Amygdala (tissue), 56 donors: Measurements from ENCODE around the gene SLTM.
"Not testable (repeated sequence)": the region's sequence is repeated elsewhere in the genome, so short reads cannot be mapped to it uniquely, and the experiment has no call there.

Experiments
- DNase-seq, 56 donors: peaks; one replicate each; lab custom pipeline; 2025; lab: John Stamatoyannopoulos, UW

The SLTM gene

DNA sequence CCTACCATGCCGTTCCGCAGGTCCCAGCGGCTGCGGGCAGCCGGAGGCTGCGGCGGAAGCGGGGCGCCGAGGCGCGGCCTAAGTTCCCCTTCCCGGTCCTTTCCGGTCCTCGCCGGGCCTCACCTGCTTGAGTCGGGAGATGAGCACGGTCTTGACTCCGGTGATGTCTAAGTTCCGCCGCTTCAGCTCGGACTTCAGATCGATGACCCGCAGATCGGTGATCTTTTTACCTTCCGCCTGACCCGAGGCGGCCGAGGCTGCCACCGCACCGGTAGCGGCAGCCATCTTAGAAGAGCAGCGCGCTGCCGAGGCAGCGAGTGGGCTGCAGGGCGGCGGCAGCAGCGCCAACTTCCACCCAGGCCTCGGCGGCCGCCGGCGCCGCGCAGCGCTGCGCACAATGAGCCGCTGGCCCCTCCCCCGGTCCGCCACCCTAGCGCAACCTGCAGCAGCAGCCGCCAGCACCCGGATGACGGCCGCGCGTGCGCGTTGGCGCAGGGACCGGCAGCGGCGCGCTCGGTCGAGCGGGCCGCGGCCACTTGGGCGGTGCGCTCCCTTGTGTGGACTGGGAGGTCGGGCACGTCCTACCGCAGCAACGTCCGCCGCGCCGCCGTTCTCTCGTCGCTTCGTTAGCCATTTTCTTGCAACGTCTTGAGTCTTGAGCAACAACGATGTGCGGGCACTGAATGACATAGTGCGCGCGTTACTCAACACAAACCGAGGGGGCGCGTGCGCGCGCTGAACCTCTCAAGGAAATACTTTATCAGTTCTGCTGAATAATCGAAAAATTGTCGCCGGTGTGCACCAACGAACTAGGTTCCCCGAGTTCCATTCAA, at the start of gene SLTM:
SLTM (minus strand) TSS at position 399 of the 833 bp plus-strand sequence; CDS start at position 285, 114 bp downstream.
- DNase-seq, result peak; percentile 49 to 94 (median 85)

DNA sequence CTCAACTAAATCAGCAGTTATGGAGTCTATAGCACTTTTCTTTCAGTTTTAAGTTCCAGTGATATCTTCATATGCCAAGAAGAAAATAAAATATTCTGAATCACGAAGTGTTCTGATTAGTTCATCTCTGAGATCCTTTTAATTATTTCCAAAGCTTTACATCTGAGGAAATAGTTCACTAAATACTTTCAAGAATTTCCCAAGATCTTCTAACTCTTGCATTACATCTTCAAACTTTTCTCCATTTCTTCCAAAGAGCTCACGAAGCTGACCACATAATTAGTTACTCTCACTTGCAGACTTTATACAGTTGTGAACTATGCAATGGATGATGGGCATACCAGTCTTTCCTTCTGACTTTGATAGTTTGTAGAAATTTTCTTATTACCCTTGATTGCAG, 49.8 kb upstream of the SLTM start:
- no peak for DNase-seq

DNA sequence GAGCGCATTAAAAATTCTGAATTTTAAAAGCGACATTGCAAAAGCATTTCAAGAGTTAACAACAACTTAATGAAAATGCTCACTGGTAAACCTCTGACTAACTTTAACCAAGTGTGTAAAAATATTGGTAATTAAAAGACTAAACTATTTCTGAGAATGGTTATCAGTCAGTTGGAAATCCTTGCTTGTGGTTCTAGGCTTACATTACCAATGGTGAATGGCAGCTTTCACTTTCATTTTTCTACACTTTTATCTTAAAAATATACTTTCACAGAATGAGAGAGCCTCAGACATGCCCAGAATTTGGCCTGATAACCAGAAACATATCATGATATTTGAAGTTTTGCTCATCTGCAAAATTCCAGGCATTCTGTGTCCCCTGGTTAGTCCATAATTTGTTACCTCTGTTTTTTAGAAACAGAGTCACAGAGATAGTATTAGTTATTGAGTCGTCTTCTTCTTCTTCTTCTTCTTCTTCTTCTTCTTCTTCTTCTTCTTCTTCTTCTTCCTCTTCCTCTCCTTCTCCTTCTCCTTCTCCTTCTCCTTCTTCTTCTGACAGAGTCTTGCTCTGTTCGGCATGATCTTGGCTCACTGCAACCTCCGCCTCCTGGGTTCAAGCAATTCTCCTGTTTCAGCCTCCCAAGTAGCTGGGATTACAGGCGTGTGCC, 48.5 kb upstream of the SLTM start:
- DNase-seq, result no peak

DNA sequence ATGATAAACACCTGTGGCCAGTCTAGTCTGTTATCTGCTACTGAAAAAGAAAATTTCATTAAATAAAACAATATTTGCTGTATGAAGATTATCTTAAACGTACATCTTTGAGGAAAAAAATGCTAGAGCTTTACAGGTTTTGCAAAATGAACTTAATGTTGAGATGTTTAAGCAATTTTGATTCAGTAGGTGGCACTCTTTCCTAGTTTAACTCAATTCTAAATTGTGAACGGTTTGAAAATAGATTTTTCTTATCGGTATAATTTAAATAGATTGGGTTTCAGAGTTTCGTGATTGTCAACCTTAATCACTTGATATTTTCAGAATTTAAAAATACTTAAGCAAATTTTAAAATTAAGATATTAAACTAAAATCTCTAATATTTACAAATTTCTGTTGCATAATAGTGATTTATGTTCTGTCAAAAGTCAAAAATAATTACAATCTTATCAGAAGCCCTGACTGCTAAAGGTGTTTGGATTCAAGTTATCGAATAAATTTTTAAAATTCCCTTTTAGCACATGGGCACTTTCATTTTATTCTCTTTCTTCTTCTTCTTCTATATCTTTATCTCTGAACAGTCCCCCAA, 47.0 kb upstream of the SLTM start:
- peak in 1 of 56 donors; percentile 53 for DNase-seq

DNA sequence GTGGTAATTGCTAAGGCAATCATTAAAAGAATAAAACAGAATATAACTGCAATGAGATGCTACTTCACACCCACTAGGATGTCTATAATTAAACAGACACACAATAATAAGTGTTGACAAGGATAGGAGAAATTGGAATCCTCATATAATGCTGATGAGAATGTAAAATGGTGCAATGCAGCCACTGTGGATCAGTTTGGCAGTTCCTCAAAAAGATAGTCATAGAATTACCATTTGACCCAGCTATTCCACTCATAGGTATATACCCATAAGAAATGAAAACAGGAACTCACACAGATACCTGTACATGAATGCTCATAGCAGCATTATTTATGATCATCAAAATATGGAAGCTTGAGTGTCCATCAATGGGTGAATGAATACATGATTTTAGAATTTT, 44.4 kb upstream of the SLTM start:
- DNase-seq, result no peak

DNA sequence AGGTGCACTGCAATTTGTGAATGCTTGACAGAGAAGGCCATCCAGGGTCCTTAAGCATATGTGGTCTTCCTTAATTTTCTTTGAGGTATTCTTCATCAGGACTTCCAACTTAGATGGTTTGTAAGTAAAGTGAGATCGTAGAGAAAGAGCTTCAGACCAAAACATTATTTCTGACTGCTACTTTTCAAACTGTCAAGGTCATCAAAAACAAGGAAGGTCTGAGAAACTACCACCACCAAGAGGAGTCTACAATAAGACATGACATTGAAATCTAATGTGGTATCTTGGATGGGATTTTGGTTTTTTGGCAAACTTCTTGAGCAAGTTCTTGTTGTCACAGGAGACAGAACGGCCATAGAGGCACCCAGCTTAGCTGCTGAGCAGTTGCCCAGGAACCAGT, 34.0 kb upstream of the SLTM start:
- DNase-seq, result no peak

DNA sequence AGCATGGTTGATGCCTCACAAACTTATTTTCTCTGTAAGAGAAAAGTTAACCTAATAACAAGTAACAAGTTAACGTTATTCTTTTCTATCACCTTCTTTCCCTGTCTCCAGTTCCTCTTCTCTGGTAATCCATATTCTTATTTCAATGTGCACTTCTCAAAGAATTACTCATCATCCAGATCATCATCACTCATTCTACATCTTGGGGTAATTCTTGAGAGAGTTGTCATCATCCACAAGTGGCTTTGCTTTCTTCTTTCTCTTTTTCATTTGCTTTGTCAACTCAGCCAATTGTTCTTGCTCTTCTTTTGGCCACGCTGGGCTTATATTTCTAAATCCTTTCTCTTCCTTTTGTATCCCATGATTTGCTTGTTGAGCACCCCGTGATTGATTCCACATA, 33.2 kb upstream of the SLTM start:
- DNase-seq, result no peak

DNA sequence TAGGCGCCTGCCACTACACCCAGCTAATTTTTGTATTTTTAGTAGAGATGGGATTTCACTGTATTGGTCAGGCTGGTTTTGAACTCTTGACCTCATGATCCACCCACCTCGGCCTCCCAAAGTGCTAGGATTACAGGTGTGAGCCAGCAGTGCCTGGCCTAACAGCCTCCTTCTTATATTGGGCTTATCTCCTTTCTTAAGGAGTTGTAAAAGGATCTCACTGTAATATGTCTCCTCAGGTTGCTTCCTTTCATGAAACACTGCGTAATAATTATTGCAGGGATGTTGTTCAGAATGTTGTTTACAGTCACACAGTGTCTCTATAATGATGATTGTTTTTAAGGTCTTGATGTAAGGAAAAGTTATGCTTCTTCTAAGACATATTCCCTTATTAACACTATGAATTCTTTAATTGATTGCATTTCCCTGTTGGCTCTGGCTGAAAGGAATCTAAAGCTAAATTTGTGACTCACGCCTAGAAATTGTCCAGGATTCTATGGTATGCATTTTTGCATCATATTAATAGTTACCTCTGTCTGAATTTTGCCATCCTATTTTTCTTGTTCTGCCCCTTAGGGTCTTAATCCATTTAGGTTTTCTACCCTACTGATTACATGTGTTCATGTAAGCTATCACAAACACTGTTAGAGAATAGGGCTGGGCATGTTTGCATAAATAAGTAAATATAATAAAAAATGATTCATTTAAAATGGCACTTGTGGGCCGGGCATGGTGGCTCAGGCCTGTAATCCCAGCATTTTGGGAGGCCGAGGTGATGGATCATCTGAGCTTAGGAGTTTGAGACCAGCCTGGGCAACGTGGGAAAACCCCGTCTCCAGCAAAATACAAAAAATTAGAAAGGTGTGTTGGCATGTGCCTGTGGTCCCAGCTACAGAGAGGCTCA, 29.4 kb upstream of the SLTM start:
- no peak for DNase-seq

DNA sequence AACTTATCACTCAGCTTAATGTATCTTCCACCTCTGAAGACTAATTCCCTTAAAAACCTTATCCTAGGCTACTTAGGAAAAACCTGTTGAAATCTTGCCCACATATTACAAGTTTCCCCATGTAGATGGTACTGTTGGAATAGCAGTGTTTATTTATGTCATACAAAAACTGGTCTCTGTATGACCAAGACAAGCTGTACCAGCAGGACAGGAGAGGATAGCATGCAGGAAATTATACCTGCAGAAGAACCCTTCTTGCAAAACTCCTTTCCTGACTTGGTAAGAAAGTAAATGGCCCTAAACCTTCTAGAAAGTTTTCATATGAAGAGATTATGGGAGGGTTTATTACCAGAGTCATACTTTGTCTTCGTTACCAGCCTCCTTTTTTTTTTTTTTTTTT, 28.7 kb upstream of the SLTM start:
- DNase-seq, result no peak

DNA sequence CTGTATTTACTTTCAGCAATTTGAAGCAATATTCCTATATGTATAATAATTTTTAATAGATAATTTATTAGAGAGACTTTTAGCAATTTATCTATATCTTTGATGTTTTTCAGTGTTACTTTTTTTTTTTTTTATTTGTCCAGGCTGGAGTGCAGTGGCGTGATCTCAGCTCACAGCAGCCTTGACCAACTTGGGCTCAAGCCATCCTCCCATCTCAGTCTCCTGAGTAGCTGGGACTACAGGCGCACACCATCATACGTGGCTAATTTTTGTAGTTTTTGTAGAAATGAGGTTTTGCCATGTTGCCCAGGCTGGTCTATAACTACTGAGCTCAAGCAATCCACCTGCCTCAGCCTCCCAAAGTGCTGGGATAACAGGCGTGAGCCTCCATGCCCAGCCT, 25.3 kb upstream of the SLTM start:
- DNase-seq, result no peak

DNA sequence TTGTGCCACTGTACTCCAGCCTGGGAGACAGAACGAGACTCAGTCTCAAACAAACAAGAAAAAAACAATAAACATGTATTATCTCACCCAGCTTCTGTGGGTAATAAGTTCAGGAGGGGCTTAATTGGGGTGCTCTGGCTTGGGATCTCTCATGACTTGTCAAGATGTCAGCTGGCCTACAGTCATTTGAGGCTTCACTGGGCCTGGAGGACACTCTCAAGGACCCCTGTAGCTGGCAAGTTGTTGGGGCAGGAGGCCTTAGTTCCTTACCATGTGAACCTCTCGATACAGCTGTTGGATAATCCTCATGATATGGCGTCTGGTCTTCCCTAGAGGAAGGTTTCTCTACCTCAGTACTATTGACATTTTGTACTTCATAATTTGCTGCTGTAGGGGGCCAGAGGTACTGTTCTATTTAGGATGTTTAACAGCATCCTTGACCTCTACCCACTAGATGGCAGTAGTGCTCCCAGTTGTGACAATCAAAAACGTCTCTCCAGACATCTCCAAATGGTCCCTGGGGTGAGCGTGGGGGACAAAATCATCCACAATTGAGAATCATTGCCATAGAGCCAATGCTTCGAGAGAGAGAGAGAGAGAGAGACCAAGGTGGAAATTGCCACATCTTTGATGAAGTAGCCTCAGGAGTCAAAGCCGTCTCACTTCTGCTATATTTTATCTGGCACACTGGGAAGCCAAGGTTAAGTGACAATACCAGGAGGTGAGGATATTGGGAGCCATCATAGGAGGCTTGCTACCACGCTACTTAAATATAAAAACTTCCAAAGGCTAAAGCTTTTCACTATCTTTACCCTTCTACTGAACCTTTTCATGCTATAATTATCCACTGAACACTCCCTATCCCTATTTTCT, 23.9 kb upstream of the SLTM start:
- peak in 23 of 56 donors; percentile 2 to 64 (median 7) for DNase-seq

DNA sequence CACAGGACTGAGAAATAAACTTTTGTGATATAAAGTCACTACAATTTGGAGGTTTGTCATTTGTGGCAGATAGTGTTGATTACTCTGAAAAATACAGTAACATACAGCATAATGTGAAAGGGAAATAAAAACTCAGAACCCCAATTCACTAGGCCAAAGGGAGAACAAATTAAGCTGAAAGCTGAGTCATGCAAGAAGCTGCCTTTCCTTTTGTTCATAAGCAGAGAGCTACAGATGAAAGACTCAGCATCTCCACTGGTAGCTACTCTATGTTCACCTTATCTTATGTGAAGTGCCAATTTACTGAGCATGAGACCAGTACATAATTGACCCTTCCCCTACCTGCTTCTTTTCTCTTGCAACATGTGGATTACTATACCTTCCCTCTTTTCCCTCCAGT, 19.3 kb upstream of the SLTM start:
- no peak for DNase-seq

DNA sequence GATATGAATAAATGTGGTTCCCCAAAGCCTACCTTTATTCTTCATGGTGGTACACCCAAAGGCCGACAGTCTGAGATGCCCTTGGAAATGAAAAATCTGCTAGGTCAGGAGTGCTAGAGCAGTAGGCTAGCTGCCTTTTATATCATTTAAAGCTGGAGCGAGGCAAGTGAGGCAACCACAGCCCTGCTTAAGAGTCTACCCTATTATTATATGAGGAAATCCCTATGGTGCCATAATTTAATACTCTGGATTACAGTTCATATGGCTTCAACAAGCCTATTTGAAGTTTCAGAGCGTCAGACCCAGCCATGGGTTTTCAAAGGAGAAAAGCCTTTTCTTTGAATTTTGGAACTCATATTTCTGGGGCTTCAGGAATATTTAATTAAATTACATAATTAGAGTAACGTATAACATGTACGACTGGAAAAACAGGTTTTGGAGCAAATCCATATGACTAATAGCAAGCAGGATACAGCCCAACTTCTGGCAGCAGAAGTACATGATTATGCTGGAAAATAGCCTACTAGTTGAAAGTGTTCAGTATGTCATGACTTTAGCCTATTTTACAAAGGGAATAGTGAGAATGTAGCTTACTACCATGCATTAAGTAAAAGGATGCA, 18.0 kb upstream of the SLTM start:
- no peak for DNase-seq

DNA sequence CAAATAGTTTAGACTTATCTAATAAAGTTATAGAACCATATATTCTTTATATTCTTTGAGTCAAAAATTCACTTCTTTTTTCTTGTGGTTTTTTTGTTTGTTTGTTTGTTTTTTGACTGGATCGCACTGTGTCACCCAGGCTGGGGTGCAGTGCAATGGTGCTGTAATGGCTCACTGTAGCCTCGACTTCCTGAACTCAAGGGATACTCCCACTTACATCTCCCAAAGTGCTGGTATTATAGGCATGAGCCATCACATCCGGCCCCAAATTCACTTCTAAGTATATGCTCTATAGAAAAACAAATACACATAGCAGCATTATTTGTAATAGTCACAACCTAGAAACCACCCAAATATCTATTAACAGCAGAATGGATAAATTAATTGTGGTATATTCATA, 13.7 kb upstream of the SLTM start:
- no peak for DNase-seq

DNA sequence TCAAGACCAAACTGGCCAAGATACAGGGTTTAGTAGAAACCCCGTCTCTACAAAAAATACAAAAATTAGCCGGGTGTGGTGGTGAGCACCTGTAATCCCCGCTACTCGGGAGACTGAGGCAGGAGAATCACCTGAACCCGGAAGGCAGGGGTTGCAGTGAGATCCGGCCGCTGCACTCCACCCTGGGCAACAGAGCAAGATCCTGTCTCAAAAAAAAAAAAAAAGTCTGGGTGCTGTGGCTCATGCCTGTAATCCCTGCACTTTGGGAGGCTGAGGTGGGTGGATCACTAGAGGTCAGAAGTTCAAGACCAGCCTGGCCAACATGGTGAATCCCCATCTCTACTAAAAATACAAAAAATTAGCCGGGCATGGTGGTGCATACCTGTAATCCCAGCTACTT, 1.5 kb upstream of the SLTM start:
- not testable (repeated sequence) for DNase-seq

DNA sequence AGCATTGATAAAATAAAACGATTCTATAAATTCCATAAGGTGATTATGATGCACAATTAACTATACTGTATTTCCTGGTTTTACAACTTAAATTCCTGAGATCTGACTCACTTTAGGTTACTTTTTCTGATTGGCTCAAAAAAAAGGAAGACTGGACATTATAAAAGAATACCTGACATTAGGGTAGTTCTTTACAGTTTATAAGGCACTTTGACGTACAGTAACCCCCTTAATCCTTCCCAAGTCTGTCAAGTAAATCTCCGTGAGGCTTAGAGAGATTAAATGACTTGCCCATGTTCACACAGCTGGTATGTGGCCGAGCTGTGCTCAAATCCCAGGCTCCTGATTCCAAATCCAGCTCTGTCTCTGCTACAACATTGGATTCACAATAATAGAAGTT, 1.0 kb upstream of the SLTM start:
- DNase-seq, result no peak

DNA sequence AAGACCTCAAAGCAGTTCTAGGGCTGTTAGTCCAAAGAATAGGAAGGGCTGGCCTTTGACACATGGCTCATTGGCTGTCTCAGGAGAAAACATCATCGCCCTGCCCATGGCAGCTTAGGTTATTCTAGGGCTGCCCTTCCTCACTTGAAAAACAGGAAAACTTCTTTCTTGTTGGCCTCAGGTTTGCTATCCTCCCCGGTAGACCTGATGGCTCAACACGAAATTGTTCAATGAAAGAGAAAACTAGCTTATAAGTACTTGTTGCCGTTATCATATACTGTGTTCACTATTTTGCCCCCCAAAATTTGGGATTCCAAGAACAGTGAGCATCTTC, 602 bp upstream of the SLTM start:
- DNase-seq, result peak in 1 of 56 donors; percentile 32

DNA sequence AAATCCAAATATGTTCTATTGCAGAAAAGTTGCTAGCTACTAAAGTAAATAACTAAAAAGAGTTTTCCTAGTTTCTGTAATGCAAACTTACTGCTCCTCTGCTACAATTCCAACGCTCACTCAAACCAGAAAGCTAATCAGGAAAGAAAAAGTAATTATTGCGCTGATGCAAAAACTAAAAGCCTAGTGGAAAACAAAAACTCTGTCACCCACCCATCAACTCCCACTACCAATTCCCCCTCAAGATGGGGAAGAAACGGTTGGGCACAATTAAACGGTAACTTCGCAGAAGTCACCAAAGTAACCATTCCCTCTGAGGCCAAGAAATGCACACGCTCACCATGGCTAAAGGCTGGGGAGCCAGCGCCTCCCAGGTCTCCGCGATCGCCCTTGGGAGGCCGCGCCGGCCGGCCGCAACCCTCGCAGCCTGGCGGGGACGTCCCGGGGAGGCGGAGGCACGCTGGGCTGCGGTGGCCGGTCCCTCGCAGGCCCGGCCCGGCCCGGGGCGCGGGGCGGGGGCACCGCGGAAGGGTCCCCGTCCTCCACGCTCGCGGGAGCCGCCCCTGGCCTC, 684 bp downstream of the SLTM start:
- peak in 19 of 56 donors; percentile 26 to 73 (median 45) for DNase-seq

DNA sequence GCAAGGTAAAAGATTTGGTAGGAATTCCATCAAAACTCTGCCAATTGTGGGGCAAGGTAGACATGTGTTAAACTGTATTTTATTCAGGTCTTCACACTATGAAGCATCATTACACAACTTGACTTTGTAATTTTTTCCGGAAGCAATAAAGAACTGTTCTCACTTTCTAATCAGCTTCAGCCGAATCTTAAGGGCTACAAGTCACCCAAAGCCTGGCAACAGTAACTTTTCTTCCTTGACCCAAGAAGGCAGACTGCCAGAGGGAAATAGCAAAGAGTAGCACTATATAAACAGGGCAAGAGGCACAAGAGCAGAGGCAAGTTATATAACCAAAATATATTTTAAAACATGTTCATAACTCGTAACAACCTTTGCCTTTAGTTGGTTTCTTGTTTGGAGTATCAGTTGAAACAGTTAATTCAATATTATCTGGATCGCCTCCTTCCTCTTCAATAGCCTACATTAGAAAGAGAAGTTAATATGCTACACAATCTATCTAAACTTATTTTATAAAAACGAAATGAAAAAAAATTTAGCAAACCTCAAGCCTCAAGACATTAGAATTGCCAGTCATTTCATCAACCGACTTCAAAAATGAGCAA, 1.4 kb downstream of the SLTM start:
- DNase-seq, result no peak
